Anterior cingulate cortex (tissue), 58 donors: ENCODE measurements around the gene HNRNPA1.
A peak's percentile ranks its signal among the peaks of the same experiment; 100 is the strongest.
"Not testable (repeated sequence)": the region's sequence is repeated elsewhere in the genome, so short reads cannot be mapped to it uniquely, and the experiment has no call there.

Experiments
- DNase-seq, 58 donors: peaks; one replicate each; lab custom pipeline; 2025; lab: John Stamatoyannopoulos, UW

The HNRNPA1 gene

GRCh38 chr12:54272214-54272613, 8.3 kb upstream of the HNRNPA1 start:
- no peak for DNase-seq

- peak in 5 of 58 donors; percentile 6 to 29 (median 9) for DNase-seq
Observed at GRCh38 chr12:54273981-54274380, 6.5 kb upstream of the HNRNPA1 start.

- no peak for DNase-seq
Observed at GRCh38 chr12:54276368-54276767, 4.2 kb upstream of the HNRNPA1 start.

- no peak for DNase-seq
Observed at GRCh38 chr12:54277823-54278276, 2.7 kb upstream of the HNRNPA1 start.

GRCh38 chr12:54279227-54279631, 1.3 kb upstream of the HNRNPA1 start:
- no peak for DNase-seq

- DNase-seq = peak; percentile 86 to 100 (median 98)
Observed at GRCh38 chr12:54279632-54280467, 676 bp upstream of the HNRNPA1 start, which contains the start of gene CBX5. Gene CBX5 (minus strand): TSS chr12:54280122. CDS start chr12:54257650, 22,472 bp downstream.

- DNase-seq = not testable (repeated sequence)
Observed at GRCh38 chr12:54281261-54281638, 724 bp downstream of the HNRNPA1 start.

GRCh38 chr12:54281694-54282093, 1.2 kb downstream of the HNRNPA1 start:
- DNase-seq = not testable (repeated sequence)

GRCh38 chr12:54282949-54283593, 2.5 kb downstream of the HNRNPA1 start:
- no peak for DNase-seq

- DNase-seq = not testable (repeated sequence)
Observed at GRCh38 chr12:54284070-54284780, 3.7 kb downstream of the HNRNPA1 start.

- no peak for DNase-seq
Observed at GRCh38 chr12:54285150-54286041, 4.9 kb downstream of the HNRNPA1 start.

- DNase-seq = no peak
Observed at GRCh38 chr12:54286042-54287030, 5.8 kb downstream of the HNRNPA1 start.

GRCh38 chr12:54287261-54288157, 7.0 kb downstream of the HNRNPA1 start:
- no peak for DNase-seq

GRCh38 chr12:54292083-54292930, 11.8 kb downstream of the HNRNPA1 start:
- DNase-seq = no peak

GRCh38 chr12:54292931-54293241, 12.4 kb downstream of the HNRNPA1 start:
- no peak for DNase-seq

GRCh38 chr12:54294152-54294952, 13.8 kb downstream of the HNRNPA1 start:
- DNase-seq = peak in 44 of 58 donors; percentile 3 to 73 (median 43)
